OCI-LY1 (cell line): ENCODE data around the gene NIPAL3.
"Not testable (repeated sequence)": the region's sequence is repeated elsewhere in the genome, so short reads cannot be mapped to it uniquely, and the experiment has no call there.

Source experiments
- EZH2 ChIP-seq: fragments of 200-600 bp; sonication (generic), shearing (Covaris generic); IDR thresholded peaks from 2 replicates; pipeline ENCODE4 v1.8.0; 2017; ENCODE audit warnings: borderline replicate concordance, mixed run types, mild to moderate bottlenecking, antibody characterized with exemption, low read length, moderate library complexity, mixed read lengths
- TF ChIP-seq, protein P1 (sequence below): fragments of 200-600 bp; sonication (generic), shearing (Covaris generic); IDR thresholded peaks from 2 replicates; pipeline ENCODE4 v1.5.1; 2017; ENCODE audit warnings: mild to moderate bottlenecking, antibody characterized with exemption, low read length, moderate library complexity, mixed read lengths

GRCh38 chr1:24488159-24488558, 72.6 kb downstream of the NIPAL3 start:
- TF ChIP-seq EZH2, result not testable (repeated sequence)
- TF ChIP-seq, protein P1, sequence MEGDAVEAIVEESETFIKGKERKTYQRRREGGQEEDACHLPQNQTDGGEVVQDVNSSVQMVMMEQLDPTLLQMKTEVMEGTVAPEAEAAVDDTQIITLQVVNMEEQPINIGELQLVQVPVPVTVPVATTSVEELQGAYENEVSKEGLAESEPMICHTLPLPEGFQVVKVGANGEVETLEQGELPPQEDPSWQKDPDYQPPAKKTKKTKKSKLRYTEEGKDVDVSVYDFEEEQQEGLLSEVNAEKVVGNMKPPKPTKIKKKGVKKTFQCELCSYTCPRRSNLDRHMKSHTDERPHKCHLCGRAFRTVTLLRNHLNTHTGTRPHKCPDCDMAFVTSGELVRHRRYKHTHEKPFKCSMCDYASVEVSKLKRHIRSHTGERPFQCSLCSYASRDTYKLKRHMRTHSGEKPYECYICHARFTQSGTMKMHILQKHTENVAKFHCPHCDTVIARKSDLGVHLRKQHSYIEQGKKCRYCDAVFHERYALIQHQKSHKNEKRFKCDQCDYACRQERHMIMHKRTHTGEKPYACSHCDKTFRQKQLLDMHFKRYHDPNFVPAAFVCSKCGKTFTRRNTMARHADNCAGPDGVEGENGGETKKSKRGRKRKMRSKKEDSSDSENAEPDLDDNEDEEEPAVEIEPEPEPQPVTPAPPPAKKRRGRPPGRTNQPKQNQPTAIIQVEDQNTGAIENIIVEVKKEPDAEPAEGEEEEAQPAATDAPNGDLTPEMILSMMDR, result not testable (repeated sequence)
